ENCODE results near the gene CFAP54.

GRCh38 chr12:96766232-96766631 lies 276.9 kb downstream of the CFAP54 start:
- no peak for TF ChIP-seq POLR2A (IDR thresholded peaks at IDR 0.05; ENCODE audit: low read depth, low read length)
- TF ChIP-seq POLR2AphosphoS5 (IDR thresholded peaks at IDR 0.05; ENCODE audit: insufficient read depth, low read depth, low read length), result no peak
- TF ChIP-seq CTCF (IDR thresholded peaks at IDR 0.05; ENCODE audit: extremely low read depth in 1 of 2, insufficient read depth in 1 of 2, low read depth in 1 of 2, low read length in 2 of 2), result no peak
- TF ChIP-seq EZH2 (IDR thresholded peaks at IDR 0.05; ENCODE audit: borderline replicate concordance, low read depth, low read length, severe bottlenecking), result no peak
- TF ChIP-seq MAX (IDR thresholded peaks at IDR 0.05; ENCODE audit: insufficient read depth, insufficient read length), result no peak
- TF ChIP-seq JUN (IDR thresholded peaks at IDR 0.05; ENCODE audit: borderline replicate concordance, insufficient read depth, insufficient read length, low read depth), result no peak
- TF ChIP-seq FOS (IDR thresholded peaks at IDR 0.05; ENCODE audit: borderline replicate concordance, insufficient read depth, low read length), result no peak

Data from endothelial cell of umbilical vein (primary cell).